ENCODE data around the gene LGI1. TPM values are rescaled to one million over a fixed set of nuclear protein-coding genes. Genes with fewer than 3 reads are reported as not detected.

The LGI1 gene
- total RNA-seq, 1 donor from 2014 or later, result not detected

- Histone ChIP-seq H3K9me3 (no peaks in the 10 kb centered on the region), H3K36me3 (no peaks in the 10 kb centered on the region), H3K27me3 (ENCODE audit: low read depth) (peaks cover 15% of the 10 kb centered on the region), H3K27ac (no peak overlapping the region), H3K4me1 (no peaks in the 10 kb centered on the region), H3K4me3 (no peak overlapping the region)
- DNase-seq, result no peak
- intact Hi-C loops (cut with DNase I), result no loop called here
- TF ChIP-seq, protein P1, sequence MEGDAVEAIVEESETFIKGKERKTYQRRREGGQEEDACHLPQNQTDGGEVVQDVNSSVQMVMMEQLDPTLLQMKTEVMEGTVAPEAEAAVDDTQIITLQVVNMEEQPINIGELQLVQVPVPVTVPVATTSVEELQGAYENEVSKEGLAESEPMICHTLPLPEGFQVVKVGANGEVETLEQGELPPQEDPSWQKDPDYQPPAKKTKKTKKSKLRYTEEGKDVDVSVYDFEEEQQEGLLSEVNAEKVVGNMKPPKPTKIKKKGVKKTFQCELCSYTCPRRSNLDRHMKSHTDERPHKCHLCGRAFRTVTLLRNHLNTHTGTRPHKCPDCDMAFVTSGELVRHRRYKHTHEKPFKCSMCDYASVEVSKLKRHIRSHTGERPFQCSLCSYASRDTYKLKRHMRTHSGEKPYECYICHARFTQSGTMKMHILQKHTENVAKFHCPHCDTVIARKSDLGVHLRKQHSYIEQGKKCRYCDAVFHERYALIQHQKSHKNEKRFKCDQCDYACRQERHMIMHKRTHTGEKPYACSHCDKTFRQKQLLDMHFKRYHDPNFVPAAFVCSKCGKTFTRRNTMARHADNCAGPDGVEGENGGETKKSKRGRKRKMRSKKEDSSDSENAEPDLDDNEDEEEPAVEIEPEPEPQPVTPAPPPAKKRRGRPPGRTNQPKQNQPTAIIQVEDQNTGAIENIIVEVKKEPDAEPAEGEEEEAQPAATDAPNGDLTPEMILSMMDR (IDR thresholded peaks at IDR 0.05), result no peak
- no peak for ATAC-seq
These were observed 31.7 kb upstream of the LGI1 start for GRCh38 chr10:93726024-93726423.

DNA sequence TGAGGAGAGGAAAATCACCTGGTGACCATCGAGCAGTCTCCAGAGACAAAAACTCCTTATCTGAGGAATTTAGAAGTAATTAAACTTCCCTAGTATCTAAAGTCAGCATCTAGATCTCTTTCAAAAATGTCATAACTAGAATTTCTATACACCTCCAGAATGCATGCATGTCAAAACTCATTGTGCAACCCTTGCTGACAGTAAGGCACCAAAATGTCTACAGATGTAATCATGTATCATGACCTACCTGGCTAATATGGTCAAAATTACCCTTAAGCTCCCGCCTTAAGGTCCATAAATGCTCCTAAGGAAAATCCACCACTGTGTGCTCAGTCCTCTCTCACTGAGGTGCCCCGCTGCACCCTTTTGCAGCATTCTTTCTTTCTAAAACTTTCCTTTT lies 16.4 kb upstream of the LGI1 start:
- intact Hi-C loops (cut with DNase I), result no loop called here
- Histone ChIP-seq H3K9me3 (no peaks in the 10 kb centered on the region), H3K4me3 (no peak overlapping the region), H3K27me3 (ENCODE audit: low read depth) (no peaks in the 10 kb centered on the region), H3K4me1 (peaks cover 4% of the 10 kb centered on the region), H3K36me3 (no peaks in the 10 kb centered on the region), H3K27ac (no peak overlapping the region)
- TF ChIP-seq, protein P1 (IDR thresholded peaks at IDR 0.05), result no peak
- DNase-seq (no peak), ATAC-seq (no peak)

DNA sequence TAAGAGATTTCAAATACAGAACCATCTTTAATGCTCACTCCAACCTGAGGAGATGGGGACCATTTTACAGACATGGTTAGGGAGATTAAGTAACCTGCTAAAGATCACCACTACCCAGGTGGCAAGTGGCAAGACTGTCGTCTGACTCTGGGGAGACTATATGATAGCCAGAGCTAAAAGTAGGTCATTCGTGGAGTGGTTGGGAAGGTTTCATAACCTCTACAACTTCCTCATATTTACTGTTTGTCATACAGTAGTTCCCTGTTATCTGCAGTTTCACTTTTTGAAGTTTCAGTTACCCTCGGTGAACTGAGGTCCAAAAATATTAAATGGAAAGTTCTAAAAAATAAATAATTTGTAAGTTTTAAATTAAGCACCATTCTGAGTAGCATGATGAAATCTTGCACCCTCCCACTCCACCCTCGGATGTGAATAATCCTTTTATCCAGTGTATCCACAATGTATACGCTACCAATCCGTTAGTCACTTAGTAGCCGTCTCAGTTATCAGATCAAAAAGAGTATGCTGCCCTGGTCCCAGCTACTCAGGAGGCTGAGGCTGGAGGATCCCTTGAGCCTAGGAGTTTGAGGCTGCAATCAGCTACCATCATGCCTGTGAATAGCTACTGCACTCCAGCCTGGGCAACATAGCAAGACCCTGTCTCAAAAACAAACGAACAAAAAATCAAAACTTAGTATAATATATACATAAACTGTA lies 14.9 kb upstream of the LGI1 start:
- Histone ChIP-seq H3K27ac (no peak overlapping the region), H3K27me3 (ENCODE audit: low read depth) (no peaks in the 10 kb centered on the region), H3K4me3 (peak overlapping the region; percentile 29), H3K4me1 (peaks cover 4% of the 10 kb centered on the region), H3K36me3 (no peaks in the 10 kb centered on the region), H3K9me3 (no peaks in the 10 kb centered on the region)
- DNase-seq, result no peak
- intact Hi-C loops (cut with DNase I), result no loop called here
- TF ChIP-seq, protein P1 (IDR thresholded peaks at IDR 0.05), result no peak
- ATAC-seq, result peak; percentile 90 to 91

DNA sequence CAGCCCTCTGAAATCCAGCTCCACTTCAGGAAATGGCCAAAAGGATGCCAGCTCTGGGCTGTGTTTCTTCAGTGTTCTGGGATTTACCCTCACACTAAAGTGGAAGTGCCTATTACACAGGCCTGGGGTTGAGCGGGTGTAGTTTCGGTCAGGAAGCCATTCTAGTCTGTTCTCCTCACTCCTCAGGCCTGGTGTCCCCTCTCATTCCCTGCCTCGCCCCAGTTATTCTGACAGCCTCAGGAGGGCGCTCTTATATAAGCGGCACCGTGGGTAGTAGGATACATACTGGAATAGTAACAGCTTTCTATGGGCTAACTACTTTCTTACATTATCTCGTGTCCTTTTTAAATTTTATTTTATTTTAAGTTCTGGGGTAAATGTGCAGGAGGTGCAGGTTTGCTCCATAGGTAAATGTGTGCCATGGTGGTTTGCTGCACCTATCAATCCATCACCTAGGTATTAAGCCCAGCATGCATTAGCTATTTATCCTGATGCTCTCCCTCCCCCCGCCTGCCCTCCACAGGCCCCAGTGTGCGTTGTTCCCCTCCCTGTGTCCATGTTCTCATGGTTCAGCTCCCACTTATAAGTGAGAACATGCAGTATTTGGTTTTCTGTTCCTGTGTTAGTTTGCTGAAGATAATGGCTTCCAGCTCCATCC lies 12.2 kb upstream of the LGI1 start:
- DNase-seq, result no peak
- H3K27ac ChIP-seq, result no peak overlapping the region
- TF ChIP-seq, protein P1 (IDR thresholded peaks at IDR 0.05), result no peak
- intact Hi-C loops (cut with DNase I), result no loop called here
- H3K27me3 ChIP-seq (ENCODE audit: low read depth), result no peaks in the 10 kb centered on the region
- no peaks in the 10 kb centered on the region for H3K9me3 ChIP-seq
- peaks cover 4% of the 10 kb centered on the region for H3K4me1 ChIP-seq
- H3K36me3 ChIP-seq, result no peaks in the 10 kb centered on the region
- peak in 1 of 2 donors; percentile 54 for ATAC-seq
- no peak overlapping the region for H3K4me3 ChIP-seq

- H3K27ac ChIP-seq, result no peak overlapping the region
- no peaks in the 10 kb centered on the region for H3K27me3 ChIP-seq (ENCODE audit: low read depth)
- peaks cover 7% of the 10 kb centered on the region for H3K4me1 ChIP-seq
- DNase-seq, result no peak
- no peaks in the 10 kb centered on the region for H3K36me3 ChIP-seq
- H3K9me3 ChIP-seq, result no peaks in the 10 kb centered on the region
- H3K4me3 ChIP-seq, result no peak overlapping the region
- intact Hi-C loops (cut with DNase I), result no loop called here
- no peak for ATAC-seq
- TF ChIP-seq, protein P1 (IDR thresholded peaks at IDR 0.05), result no peak
These were observed 10.9 kb upstream of the LGI1 start for GRCh38 chr10:93746844-93747284.
